Loucy (cell line): ENCODE data around the gene DDN.

ENCODE experiments used
- H2AFZ ChIP-seq: fragments of 200-600 bp; sonication (generic); 2 replicates; pipeline ENCODE4 v1.6.0; 2016; ENCODE audit warnings: antibody characterized with exemption, mild to moderate bottlenecking, low read length, moderate library complexity
- H3F3A ChIP-seq: fragments of 200-600 bp; 2 replicates; pipeline ENCODE4 v1.6.0; 2016; ENCODE audit warnings: antibody characterized with exemption, low read depth, mild to moderate bottlenecking
- H3K27me3 ChIP-seq: fragments of 200-600 bp; sonication (generic); 2 replicates; pipeline ENCODE4 v1.6.1; 2014; ENCODE audit warnings: low read length, mild to moderate bottlenecking; ENCODE audit not compliant: insufficient read depth, poor library complexity, severe bottlenecking
- H3K36me3 ChIP-seq: fragments of 200-600 bp; sonication (generic); 2 replicates; pipeline ENCODE4 v1.6.1; 2016; ENCODE audit warnings: low read length; ENCODE audit not compliant: insufficient read depth
- H3K4me1 ChIP-seq: fragments of 200-600 bp; sonication (generic); 2 replicates; pipeline ENCODE4 v1.5.1; 2014; ENCODE audit warnings: low read length, mild to moderate bottlenecking; ENCODE audit not compliant: insufficient read depth, poor library complexity, severe bottlenecking
- H3K4me2 ChIP-seq: fragments of 200-600 bp; sonication (generic); 2 replicates; pipeline ENCODE4 v1.6.0; 2014; ENCODE audit warnings: antibody characterized with exemption, low read length, low read depth, mild to moderate bottlenecking; ENCODE audit not compliant: poor library complexity, severe bottlenecking
- H3K4me3 ChIP-seq: fragments of 200-600 bp; sonication (generic); 2 replicates; pipeline ENCODE4 v1.5.1; 2014; ENCODE audit warnings: low read length, mild to moderate bottlenecking, mixed read lengths; ENCODE audit not compliant: poor library complexity, severe bottlenecking
- H3K79me2 ChIP-seq: fragments of 200-600 bp; sonication (generic); 2 replicates; pipeline ENCODE4 v1.6.1; 2014; ENCODE audit warnings: low read length; ENCODE audit not compliant: insufficient read depth
- H3K9ac ChIP-seq: fragments of 200-600 bp; sonication (generic); 2 replicates; pipeline ENCODE4 v1.6.0; 2014; ENCODE audit warnings: mild to moderate bottlenecking, low read depth, low read length, moderate library complexity; ENCODE audit not compliant: poor library complexity, severe bottlenecking
- H3K9me2 ChIP-seq: fragments of 200-600 bp; sonication (generic); replicated peaks from 2 replicates; pipeline ENCODE4 v1.6.1; 2016; ENCODE audit warnings: low read depth, low read length, mixed read lengths
- H3K9me3 ChIP-seq: fragments of 200-600 bp; sonication (generic); 2 replicates; pipeline ENCODE4 v1.6.1; 2014; ENCODE audit warnings: mild to moderate bottlenecking, antibody characterized with exemption, low read length, low read depth; ENCODE audit not compliant: insufficient read depth
- H4K20me1 ChIP-seq: fragments of 200-600 bp; sonication (generic); 2 replicates; pipeline ENCODE4 v1.6.0; 2014; ENCODE audit warnings: antibody characterized with exemption, low read length, mild to moderate bottlenecking; ENCODE audit not compliant: insufficient read depth, poor library complexity, severe bottlenecking
- CTCF ChIP-seq: fragments of 200-600 bp; sonication (generic); conservative IDR thresholded peaks from 2 replicates; pipeline ENCODE4 v1.5.1; 2014; ENCODE audit warnings: mild to moderate bottlenecking, antibody characterized with exemption, low read length
- EZH2phosphoT487 ChIP-seq: fragments of 200-600 bp; IDR thresholded peaks from 2 replicates; pipeline ENCODE4 v1.6.1; 2018; ENCODE audit warnings: antibody characterized with exemption, mild to moderate bottlenecking, moderate library complexity, borderline replicate concordance

DDN gene

GRCh38 chr12:48995086-48995879 lies 3.9 kb downstream of the DDN start:
- H4K20me1 ChIP-seq: no peaks in the 10 kb centered on the region
- H3K9me3 ChIP-seq: no peaks in the 10 kb centered on the region
- no peaks in the 10 kb centered on the region for H3K27me3 ChIP-seq
- H3K4me1 ChIP-seq: peaks cover 10% of the 10 kb centered on the region
- no peak overlapping the region for H3K9ac ChIP-seq
- H3K36me3 ChIP-seq: no peaks in the 10 kb centered on the region
- H3K4me2 ChIP-seq: peak overlapping the region; percentile 61
- peak overlapping the region; percentile 89 for H2AFZ ChIP-seq
- no peaks in the 10 kb centered on the region for H3K79me2 ChIP-seq
- peak overlapping the region; percentile 34 for H3K4me3 ChIP-seq
- TF ChIP-seq EZH2phosphoT487 (no peak), CTCF (peak; percentile 74)
- H3K9me2 ChIP-seq: no peaks in the 10 kb centered on the region
- no peaks in the 10 kb centered on the region for H3F3A ChIP-seq

- no peak overlapping the region for H3K4me3 ChIP-seq
- TF ChIP-seq CTCF (no peak), EZH2phosphoT487 (no peak)
- no peak overlapping the region for H3K9ac ChIP-seq
- no peaks in the 10 kb centered on the region for H3K79me2 ChIP-seq
- peaks cover 4% of the 10 kb centered on the region for H3K4me1 ChIP-seq
- H3K9me2 ChIP-seq: no peaks in the 10 kb centered on the region
- no peaks in the 10 kb centered on the region for H3K9me3 ChIP-seq
- H3K36me3 ChIP-seq: no peaks in the 10 kb centered on the region
- H4K20me1 ChIP-seq: no peaks in the 10 kb centered on the region
- no peaks in the 10 kb centered on the region for H3F3A ChIP-seq
- no peak overlapping the region for H2AFZ ChIP-seq
- no peak overlapping the region for H3K4me2 ChIP-seq
- H3K27me3 ChIP-seq: no peaks in the 10 kb centered on the region
Observed at GRCh38 chr12:48994224-48995085, 4.7 kb downstream of the DDN start.

- Histone ChIP-seq H3K9ac (no peak overlapping the region), H3K27me3 (no peaks in the 10 kb centered on the region), H3K4me1 (peaks cover 2% of the 10 kb centered on the region), H4K20me1 (no peaks in the 10 kb centered on the region), H3K79me2 (no peaks in the 10 kb centered on the region), H2AFZ (no peak overlapping the region), H3K4me2 (no peak overlapping the region), H3K36me3 (no peaks in the 10 kb centered on the region), H3K4me3 (no peak overlapping the region), H3F3A (no peaks in the 10 kb centered on the region), H3K9me2 (no peaks in the 10 kb centered on the region), H3K9me3 (no peaks in the 10 kb centered on the region)
- no peak for TF ChIP-seq CTCF
- TF ChIP-seq EZH2phosphoT487: no peak
Observed at GRCh38 chr12:48993787-48994186, 5.4 kb downstream of the DDN start.
